GM12875 (cell line): ENCODE measurements around the gene GNMT.

Source experiments
- H3K4me3 ChIP-seq: one replicate; pipeline ENCODE4 v1.5.1; 2011; ENCODE audit warnings: low read depth, low read length, control low read depth
- CTCF ChIP-seq: IDR thresholded peaks from 2 replicates; pipeline ENCODE4 v1.5.1; 2011; ENCODE audit warnings: low read depth, mild to moderate bottlenecking, control low read depth, inconsistent platforms, low read length, moderate library complexity, borderline replicate concordance; ENCODE audit not compliant: insufficient read depth

GNMT gene

GRCh38 chr6:42961020-42961470, 491 bp downstream of the GNMT start:
- no peak for TF ChIP-seq CTCF
- no peak overlapping the region for H3K4me3 ChIP-seq

- TF ChIP-seq CTCF = no peak
- H3K4me3 ChIP-seq = no peak overlapping the region
These were observed 1.5 kb downstream of the GNMT start for GRCh38 chr6:42962096-42962495.

- no peak overlapping the region for H3K4me3 ChIP-seq
- TF ChIP-seq CTCF = no peak
These were observed 2.1 kb downstream of the GNMT start for GRCh38 chr6:42962502-42963178.

- no peak overlapping the region for H3K4me3 ChIP-seq
- TF ChIP-seq CTCF = no peak
These were observed 2.8 kb downstream of the GNMT start for GRCh38 chr6:42963179-42963854.

GRCh38 chr6:42963855-42964605, 3.5 kb downstream of the GNMT start:
- H3K4me3 ChIP-seq = no peak overlapping the region
- TF ChIP-seq CTCF = peak; percentile 12; the same call in 1 of the 2 replicates

- no peak overlapping the region for H3K4me3 ChIP-seq
- TF ChIP-seq CTCF = no peak
These were observed 6.0 kb downstream of the GNMT start for GRCh38 chr6:42966571-42966970.
